Fibroblast of lung (primary cell): ENCODE measurements around the gene TAPT1. TPM values are rescaled to one million over a fixed set of nuclear protein-coding genes. Genes with fewer than 3 reads are reported as not detected.

Experiments used
- DNase-seq, 2 donors: peaks; one replicate each; pipeline versions ENCODE4 v3.0.0 to v3.0.0-alpha.2; 2010; ENCODE audit warnings: low read depth in 2 of 2
- H2AFZ ChIP-seq: 2 replicates; pipeline ENCODE4 v1.5.1; 2012; ENCODE audit warnings: low read length, control low read depth, inconsistent platforms
- H3K27ac ChIP-seq: 2 replicates; pipeline ENCODE4 v1.5.1; 2011; ENCODE audit warnings: low read length, control low read depth; ENCODE audit not compliant: insufficient read depth
- H3K27me3 ChIP-seq: 2 replicates; pipeline ENCODE4 v1.5.1; 2011; ENCODE audit warnings: mild to moderate bottlenecking, low read length; ENCODE audit not compliant: control insufficient read depth, insufficient read depth
- H3K36me3 ChIP-seq: 2 replicates; pipeline ENCODE4 v1.5.1; 2011; ENCODE audit warnings: low read length; ENCODE audit not compliant: control insufficient read depth, insufficient read depth
- H3K4me1 ChIP-seq: 2 replicates; pipeline ENCODE4 v1.5.1; 2011; ENCODE audit warnings: low read length; ENCODE audit not compliant: control insufficient read depth, insufficient read depth; ENCODE audit errors: extremely low read depth
- H3K4me2 ChIP-seq: 2 replicates; pipeline ENCODE4 v1.5.1; 2011; ENCODE audit warnings: low read length, control low read depth; ENCODE audit not compliant: insufficient read depth; ENCODE audit errors: extremely low read depth
- H3K4me3 ChIP-seq, 4 experiments: fragments of 200-600 bp in 1 of 4; sonication (generic) in 1 of 4; replicated peaks in 1 of 4; 2 replicates each; pipeline ENCODE4 v1.5.1; 2011 to 2016; ENCODE audit warnings: low read length in 4 of 4, low read depth in 3 of 4, mild to moderate bottlenecking in 3 of 4, control low read depth in 2 of 4, inconsistent platforms in 1 of 4, mixed read lengths in 1 of 4; ENCODE audit not compliant: insufficient read depth in 1 of 4; ENCODE audit errors: control extremely low read depth in 1 of 4
- H3K79me2 ChIP-seq: 2 replicates; pipeline ENCODE4 v1.5.1; 2012; ENCODE audit warnings: mild to moderate bottlenecking, low read length, inconsistent platforms; ENCODE audit not compliant: control insufficient read depth, insufficient read depth
- H3K9ac ChIP-seq: 2 replicates; pipeline ENCODE4 v1.5.1; 2011; ENCODE audit warnings: mild to moderate bottlenecking, low read length, control low read depth; ENCODE audit not compliant: insufficient read depth
- H3K9me3 ChIP-seq: 2 replicates; pipeline ENCODE4 v1.5.1; 2012; ENCODE audit warnings: low read depth, low read length; ENCODE audit not compliant: control insufficient read depth, insufficient read depth
- H4K20me1 ChIP-seq: 2 replicates; pipeline ENCODE4 v1.5.1; 2011; ENCODE audit warnings: low read length; ENCODE audit not compliant: control insufficient read depth, insufficient read depth; ENCODE audit errors: extremely low read depth
- CTCF ChIP-seq, 2 donors: IDR thresholded peaks in 1 of 2; conservative IDR thresholded peaks in 1 of 2; 1 replicate in 1 of 2; 2 replicates in 1 of 2; pipeline ENCODE4 v1.5.1; 2011 to 2012; ENCODE audit warnings: low read length in 2 of 2, control low read depth in 1 of 2, inconsistent platforms in 1 of 2, low read depth in 1 of 2, mild to moderate bottlenecking in 1 of 2
- EZH2 ChIP-seq: IDR thresholded peaks from 2 replicates; pipeline ENCODE4 v1.5.1; 2012; ENCODE audit warnings: low read length, control low read depth, mild to moderate bottlenecking; ENCODE audit errors: missing control alignments
- polyA plus RNA-seq, 2 donors: library from polyadenylated mRNA; depleted of rRNA in 1 of 2; stranded (reverse) in 1 of 2; unstranded in 1 of 2; fragments of >200 nt; gene quantifications; 2 replicates each; pipeline ENCODE4 v1.2.1, GENCODE V29; 2011 to 2012; ENCODE audit warnings: missing spikeins in 1 of 2
- total RNA-seq: library from RNA; depleted of rRNA; stranded (reverse); fragments of >200 nt; gene quantifications from 2 replicates; pipeline ENCODE4 v1.2.1, GENCODE V29; 2014

Gene TAPT1
- total and polyA plus RNA-seq, 2 donors (not counting 1 experiment from before 2014, with no cell fraction given): 18.7 to 20.6 TPM

GRCh38 chr4:16229604-16230003, 3.3 kb upstream of the TAPT1 start:
- no peak for TF ChIP-seq CTCF (conservative IDR thresholded peaks at IDR 0.05 in 1 of 2, IDR thresholded peaks at IDR 0.05 in 1 of 2; ENCODE audit: low read depth in 1 of 2, low read length in 2 of 2)
- no peak for TF ChIP-seq EZH2
- peaks cover 2% of the 10 kb centered on the region for H3K4me1 ChIP-seq
- no peak overlapping the region for H3K27ac ChIP-seq
- no peaks in the 10 kb centered on the region for H3K27me3 ChIP-seq
- no peaks in the 10 kb centered on the region for H3K9me3 ChIP-seq
- DNase-seq: no peak
- H3K4me3 ChIP-seq: no peak overlapping the region
- H4K20me1 ChIP-seq: no peaks in the 10 kb centered on the region
- H3K4me2 ChIP-seq: no peak overlapping the region
- H3K79me2 ChIP-seq: peaks cover 8% of the 10 kb centered on the region
- H3K36me3 ChIP-seq: no peaks in the 10 kb centered on the region
- no peak overlapping the region for H2AFZ ChIP-seq
- H3K9ac ChIP-seq: no peak overlapping the region

DNA sequence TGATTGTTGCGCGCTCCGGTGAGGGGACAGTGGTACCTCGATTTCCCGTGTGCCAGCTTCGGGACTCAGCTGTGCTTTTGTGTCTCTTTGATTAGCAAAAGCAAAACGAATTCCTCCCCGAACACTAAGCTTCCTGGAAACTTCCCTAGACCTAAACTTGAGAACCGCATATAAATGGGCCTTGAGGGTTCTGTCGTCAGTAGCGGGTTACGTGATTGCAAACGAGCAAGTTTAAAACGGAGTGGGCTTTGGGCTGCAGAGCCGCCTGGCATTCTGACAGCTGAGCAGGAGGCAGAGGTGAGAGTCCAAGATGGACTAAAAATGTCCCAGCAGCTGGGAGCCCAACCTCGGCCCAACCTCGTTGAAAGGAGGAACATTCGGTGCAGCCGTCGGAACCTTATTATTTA, 1.2 kb upstream of the TAPT1 start:
- peak overlapping the region; percentile 91 for H3K9ac ChIP-seq
- TF ChIP-seq EZH2 (no peak), CTCF (conservative IDR thresholded peaks at IDR 0.05 in 1 of 2, IDR thresholded peaks at IDR 0.05 in 1 of 2; ENCODE audit: low read depth in 1 of 2, low read length in 2 of 2) (no peak)
- DNase-seq: peak; percentile 45 to 59
- H3K9me3 ChIP-seq: no peaks in the 10 kb centered on the region
- no peaks in the 10 kb centered on the region for H4K20me1 ChIP-seq
- peak overlapping the region; percentile 57 to 92 (median 78) for H3K4me3 ChIP-seq
- H3K27me3 ChIP-seq: no peaks in the 10 kb centered on the region
- peaks cover 24% of the 10 kb centered on the region for H3K79me2 ChIP-seq
- H3K4me2 ChIP-seq: peak overlapping the region; percentile 98
- H2AFZ ChIP-seq: peak overlapping the region; percentile 73
- peaks cover 4% of the 10 kb centered on the region for H3K4me1 ChIP-seq
- no peaks in the 10 kb centered on the region for H3K36me3 ChIP-seq
- peak overlapping the region; percentile 68 for H3K27ac ChIP-seq

- Histone ChIP-seq H3K4me1 (peaks cover 4% of the 10 kb centered on the region), H3K9ac (peak overlapping the region; percentile 91), H3K4me3 (peak overlapping the region; percentile 57 to 92 (median 78)), H2AFZ (peak overlapping the region; percentile 73), H3K36me3 (no peaks in the 10 kb centered on the region), H3K27ac (peak overlapping the region; percentile 68), H3K9me3 (no peaks in the 10 kb centered on the region), H3K79me2 (peaks cover 27% of the 10 kb centered on the region), H4K20me1 (no peaks in the 10 kb centered on the region), H3K27me3 (no peaks in the 10 kb centered on the region), H3K4me2 (peak overlapping the region; percentile 98)
- TF ChIP-seq EZH2 (no peak), CTCF (conservative IDR thresholded peaks at IDR 0.05 in 1 of 2, IDR thresholded peaks at IDR 0.05 in 1 of 2; ENCODE audit: low read depth in 1 of 2, low read length in 2 of 2) (no peak)
- DNase-seq: peak; percentile 19 to 42
Observed at GRCh38 chr4:16226816-16227461, 668 bp upstream of the TAPT1 start.
